Measurements from ENCODE around the gene RBMS1.

DNA sequence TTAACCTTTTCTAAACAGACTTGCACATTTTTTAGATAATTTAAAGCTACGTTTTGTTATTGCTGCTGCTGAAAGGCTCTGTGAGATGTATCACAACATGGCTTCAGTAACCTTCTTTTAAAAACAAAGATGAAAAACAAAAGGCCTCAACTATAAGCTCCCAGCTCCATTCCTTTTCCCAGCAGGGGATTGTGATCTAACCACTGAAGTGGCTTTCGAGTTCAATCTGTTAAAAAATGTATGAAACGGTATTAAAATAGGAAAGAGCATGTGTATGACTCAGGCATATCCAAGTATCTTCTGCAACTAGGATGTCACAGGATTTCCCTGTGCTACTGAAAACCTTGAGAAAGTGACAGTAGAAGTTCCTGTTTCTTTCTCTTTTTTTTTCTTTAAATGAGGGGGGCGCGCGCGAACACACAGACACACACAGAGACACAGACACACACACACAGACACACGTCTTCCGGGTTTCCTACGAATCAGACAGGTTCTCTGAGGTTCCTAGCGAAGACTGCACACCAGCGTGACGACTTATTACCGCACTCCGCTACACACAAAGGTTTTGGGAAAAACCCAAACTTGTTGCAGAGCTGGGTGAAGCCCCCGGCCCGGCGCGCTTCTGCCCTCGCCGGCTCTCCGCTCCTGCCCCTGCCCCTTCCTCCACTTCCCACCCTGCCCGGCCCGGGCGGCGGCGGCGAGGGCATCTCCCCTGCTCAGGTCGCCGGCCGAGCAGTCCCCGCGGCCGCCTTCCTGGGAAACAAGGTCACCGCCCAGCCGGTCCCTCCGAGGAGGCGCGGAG is 86.8 kb downstream of the RBMS1 start:
- TF ChIP-seq EZH2phosphoT487 (IDR thresholded peaks at IDR 0.05; ENCODE audit: borderline replicate concordance, low read length), result no peak
- TF ChIP-seq, protein P1, sequence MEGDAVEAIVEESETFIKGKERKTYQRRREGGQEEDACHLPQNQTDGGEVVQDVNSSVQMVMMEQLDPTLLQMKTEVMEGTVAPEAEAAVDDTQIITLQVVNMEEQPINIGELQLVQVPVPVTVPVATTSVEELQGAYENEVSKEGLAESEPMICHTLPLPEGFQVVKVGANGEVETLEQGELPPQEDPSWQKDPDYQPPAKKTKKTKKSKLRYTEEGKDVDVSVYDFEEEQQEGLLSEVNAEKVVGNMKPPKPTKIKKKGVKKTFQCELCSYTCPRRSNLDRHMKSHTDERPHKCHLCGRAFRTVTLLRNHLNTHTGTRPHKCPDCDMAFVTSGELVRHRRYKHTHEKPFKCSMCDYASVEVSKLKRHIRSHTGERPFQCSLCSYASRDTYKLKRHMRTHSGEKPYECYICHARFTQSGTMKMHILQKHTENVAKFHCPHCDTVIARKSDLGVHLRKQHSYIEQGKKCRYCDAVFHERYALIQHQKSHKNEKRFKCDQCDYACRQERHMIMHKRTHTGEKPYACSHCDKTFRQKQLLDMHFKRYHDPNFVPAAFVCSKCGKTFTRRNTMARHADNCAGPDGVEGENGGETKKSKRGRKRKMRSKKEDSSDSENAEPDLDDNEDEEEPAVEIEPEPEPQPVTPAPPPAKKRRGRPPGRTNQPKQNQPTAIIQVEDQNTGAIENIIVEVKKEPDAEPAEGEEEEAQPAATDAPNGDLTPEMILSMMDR (conservative IDR thresholded peaks at IDR 0.05; ENCODE audit: low read depth, low read length), result no peak; the same call in 1 of the 2 replicates
